GM18505 (cell line): ENCODE results near the gene EPHX1.
"Not testable (repeated sequence)": the region's sequence is repeated elsewhere in the genome, so short reads cannot be mapped to it uniquely, and the experiment has no call there.

Experiments used
- ATAC-seq: cut with Tn5 transposase; IDR thresholded peaks from one replicate; pipeline ENCODE4 v1.9.1; 2021; ENCODE audit not compliant: unreplicated experiment
- POLR2A ChIP-seq: IDR thresholded peaks from 4 replicates; pipeline ENCODE4 v1.6.1; 2011; ENCODE audit warnings: borderline replicate concordance; ENCODE audit not compliant: insufficient read depth, insufficient read length; ENCODE audit errors: extremely low read depth

EPHX1 gene

DNA sequence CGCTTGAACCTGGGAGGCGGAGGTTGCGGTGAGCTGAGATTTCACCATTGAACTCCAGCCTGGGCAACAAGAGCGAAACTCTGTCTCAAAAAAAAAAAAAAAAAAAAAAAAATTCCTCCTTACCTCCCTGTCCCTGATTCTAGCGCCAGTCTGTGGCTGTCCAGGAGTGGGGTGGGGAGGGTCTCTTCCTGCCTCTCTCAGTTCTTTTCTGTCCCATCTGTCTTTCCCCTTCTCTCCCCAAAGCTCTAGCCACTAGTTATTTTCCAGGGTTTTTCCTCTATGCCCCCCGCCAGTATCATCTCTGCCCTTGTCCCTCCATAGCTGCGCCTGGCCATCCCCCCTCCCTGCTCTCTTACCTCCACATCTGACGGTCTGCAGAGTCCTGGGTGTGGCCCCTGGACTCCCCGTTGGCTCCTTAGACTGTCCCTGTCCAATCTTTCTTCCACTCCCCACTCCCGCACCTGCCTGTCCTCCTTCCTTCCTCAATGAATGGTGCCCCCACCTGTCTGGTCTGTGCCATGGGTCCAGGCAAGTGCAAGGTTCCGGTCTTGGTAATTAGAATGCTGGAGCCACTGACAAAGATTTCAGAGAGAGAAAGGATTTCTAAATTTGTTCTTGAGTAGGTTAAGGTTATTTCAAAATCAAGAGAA is 73.8 kb downstream of the EPHX1 start:
- no peak for ATAC-seq
- no peak for TF ChIP-seq POLR2A

- ATAC-seq, result no peak
- TF ChIP-seq POLR2A, result no peak
These were observed 75.4 kb downstream of the EPHX1 start for GRCh38 chr1:225885336-225885735.

DNA sequence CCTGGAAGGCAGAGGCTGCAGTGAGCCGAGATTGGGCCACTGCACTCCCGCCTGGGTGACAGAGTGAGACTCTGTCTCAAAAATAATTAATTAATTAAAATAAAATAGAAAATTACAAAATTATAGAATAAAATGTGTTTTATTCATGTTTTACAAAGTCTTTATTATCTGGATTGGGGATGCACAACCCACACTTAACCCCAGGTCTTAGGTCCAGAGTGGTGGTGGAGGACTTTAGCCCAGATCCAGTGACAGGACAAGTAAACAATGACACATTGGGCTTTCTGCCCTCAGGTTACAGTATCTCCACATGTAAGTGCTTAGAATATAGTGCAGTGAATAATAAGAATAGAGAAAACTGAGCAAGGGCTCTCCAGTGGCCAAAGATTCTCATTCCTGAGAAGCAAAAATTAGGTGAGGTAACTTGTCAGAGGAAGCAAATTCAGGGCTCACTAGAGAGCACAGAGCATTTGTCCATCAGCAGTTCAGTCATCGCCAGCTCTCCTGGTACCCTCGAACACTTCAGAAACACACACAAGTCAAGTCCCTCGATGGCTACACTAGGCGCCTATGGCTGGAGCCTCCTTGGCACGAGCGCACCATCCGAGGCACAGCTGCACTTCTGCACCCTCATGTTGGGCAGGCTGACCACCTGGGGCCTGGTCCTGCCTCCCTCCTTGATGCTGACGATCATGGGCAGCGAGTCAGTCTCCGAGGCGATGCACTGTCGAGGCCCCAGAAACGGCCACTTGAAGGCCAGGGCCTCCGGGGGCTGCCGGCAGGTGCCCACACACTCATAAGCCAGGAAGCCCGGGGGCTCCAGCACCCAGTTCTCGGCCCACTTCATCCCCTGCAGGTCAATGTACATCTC is 76.5 kb downstream of the EPHX1 start:
- TF ChIP-seq POLR2A, result no peak
- ATAC-seq, result no peak

DNA sequence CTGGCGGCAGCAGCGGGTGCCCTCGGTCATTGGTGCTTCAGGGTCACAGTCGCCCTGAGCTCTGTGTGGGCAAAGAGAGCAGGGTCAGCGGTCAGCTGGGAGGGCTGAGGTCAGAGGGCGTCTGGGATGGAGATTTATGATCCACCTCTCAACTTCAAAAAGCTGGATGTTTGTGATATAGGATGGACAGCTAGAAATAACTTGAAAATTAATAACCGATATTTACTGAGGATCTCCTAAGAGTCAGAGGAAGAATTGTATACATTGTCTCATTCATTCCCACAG is 77.0 kb downstream of the EPHX1 start:
- ATAC-seq, result no peak
- no peak for TF ChIP-seq POLR2A

- not testable (repeated sequence) for ATAC-seq
These were observed 77.8 kb downstream of the EPHX1 start for GRCh38 chr1:225887554-225888288.

- TF ChIP-seq POLR2A, result no peak
- no peak for ATAC-seq
These were observed 78.5 kb downstream of the EPHX1 start for GRCh38 chr1:225888289-225888897.

GRCh38 chr1:225888898-225889601 is 79.1 kb downstream of the EPHX1 start, which contains the start of gene LEFTY1:
LEFTY1 (minus strand) TSS chr1:225889146; CDS start chr1:225889066, 80 bp downstream.
- no peak for TF ChIP-seq POLR2A
- no peak for ATAC-seq

DNA sequence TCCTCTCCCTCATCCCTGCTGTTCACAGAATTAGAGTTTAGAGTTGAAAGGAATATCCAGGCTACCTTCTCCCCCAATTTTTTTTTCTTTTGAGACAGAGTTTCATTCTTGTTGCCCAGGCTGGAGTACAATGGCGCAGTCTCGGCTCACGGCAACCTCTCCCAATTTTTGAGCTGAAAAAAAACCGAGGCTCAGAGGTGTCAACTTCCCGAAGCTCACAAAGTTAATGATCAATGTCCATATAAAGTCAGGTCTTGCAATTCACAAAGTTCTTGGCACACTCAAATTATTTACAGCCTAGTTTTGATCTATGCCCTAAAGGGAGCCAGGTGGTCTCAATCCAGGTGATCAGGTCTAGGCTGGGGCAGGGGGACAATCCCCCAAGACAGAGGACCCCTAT is 79.8 kb downstream of the EPHX1 start:
- no peak for ATAC-seq
- no peak for TF ChIP-seq POLR2A

DNA sequence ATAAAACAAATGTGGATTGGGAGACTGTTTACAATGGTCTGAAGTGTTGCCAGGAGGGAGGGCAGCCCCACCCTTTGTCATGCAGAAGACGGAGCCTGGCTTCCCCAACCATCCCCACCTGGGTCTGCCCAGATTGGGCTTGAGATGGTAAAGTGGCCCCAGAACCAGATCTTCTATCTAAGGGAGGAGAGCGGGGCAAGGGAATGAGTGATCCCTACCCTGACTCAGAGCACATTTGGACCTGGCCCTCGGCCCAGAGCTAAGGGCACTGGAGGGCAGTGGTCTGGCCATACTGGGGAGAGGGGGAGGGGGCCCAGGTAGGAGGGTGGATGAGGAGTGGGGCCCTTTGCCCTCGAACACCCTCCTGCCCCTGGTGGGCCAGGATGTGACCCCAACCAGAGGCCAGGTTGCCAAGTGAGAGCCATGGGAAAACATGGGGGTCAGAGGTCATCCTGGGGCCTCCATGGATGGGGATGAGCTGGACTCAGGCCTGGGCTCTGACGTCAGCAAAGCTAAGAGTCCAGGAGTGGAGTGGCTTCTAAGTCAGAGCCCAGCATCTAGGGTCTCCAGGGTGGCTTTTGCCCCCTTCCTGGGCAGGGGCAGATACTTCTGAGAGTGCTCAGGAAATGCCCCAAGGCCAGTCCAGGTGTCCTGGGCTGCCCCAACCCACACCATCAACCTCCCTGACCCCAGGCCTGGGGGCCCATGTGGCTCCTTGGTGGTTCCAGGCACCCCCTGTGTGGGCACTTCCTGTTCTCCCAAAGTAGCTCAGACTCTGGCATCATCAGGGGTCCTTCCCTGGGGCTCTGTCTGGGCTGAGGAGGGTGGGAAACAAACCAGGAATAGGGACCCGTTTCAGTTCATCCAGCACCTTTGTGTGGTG is 80.7 kb downstream of the EPHX1 start:
- no peak for TF ChIP-seq POLR2A
- no peak for ATAC-seq

DNA sequence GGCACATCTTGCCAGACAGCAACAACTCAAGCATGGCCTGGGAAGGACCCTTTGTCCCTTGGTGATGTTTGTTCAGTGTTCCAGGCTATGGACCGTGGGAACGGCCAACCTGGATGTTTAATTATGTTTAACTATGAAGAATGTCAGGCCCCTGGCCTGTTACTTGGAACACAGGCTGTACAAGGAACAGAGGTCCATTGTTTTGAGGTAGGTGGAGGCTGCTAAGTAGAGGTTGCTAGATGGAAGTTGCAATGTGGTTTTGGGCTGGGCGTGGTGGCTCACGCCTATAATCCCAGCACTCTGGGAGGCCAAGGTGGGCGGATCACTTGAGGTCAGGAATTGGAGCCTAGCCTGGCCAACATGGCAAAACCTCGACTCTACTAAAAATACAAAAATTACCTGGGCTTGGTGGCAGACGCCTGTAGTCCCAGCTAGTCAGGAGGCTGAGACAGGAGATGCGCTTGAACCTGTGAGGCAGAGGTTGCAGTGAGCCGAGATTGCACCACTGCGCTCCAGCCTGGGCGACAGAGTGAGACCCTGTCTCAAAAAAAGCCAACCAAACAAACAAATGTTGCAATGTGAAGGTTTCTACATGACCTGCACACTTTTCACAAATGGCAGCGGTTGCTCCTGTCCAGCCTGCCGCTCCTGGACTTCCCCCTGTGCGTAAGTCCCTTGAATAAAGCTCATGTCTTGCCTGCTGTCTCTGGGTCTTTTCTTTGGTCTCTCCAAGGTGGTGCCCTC is 81.5 kb downstream of the EPHX1 start:
- ATAC-seq, result no peak
- TF ChIP-seq POLR2A, result no peak

GRCh38 chr1:225892307-225892706 is 82.4 kb downstream of the EPHX1 start:
- no peak for TF ChIP-seq POLR2A
- ATAC-seq, result no peak
